ENCODE results near the gene MBD2.
"Not testable (repeated sequence)": the region's sequence is repeated elsewhere in the genome, so short reads cannot be mapped to it uniquely, and the experiment has no call there.

MBD2 gene

DNA sequence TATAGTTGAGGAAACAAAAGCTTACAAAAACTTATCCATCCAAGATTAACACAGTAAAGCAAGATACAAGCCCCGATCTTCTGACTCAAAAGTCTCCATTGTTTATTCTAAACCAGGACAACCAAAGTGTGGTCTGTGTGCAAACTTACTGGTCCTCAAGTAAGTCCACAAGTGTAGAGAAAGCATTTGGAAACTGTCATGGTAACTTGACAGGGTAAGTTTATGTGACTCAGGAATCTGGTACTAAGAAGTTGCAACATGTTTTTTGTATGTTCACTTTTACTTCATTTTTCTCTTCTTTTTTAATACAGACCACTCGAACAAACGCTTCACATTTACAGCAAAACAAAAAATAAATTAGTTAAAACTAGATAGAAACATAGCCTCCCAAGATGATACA, 9.4 kb downstream of the MBD2 start:
- no peak for DNase-seq (ENCODE audit: low read depth)
- no peak overlapping the region for H3K4me3 ChIP-seq (ENCODE audit: control insufficient read depth, low read depth, low read length)
- TF ChIP-seq, protein P1, sequence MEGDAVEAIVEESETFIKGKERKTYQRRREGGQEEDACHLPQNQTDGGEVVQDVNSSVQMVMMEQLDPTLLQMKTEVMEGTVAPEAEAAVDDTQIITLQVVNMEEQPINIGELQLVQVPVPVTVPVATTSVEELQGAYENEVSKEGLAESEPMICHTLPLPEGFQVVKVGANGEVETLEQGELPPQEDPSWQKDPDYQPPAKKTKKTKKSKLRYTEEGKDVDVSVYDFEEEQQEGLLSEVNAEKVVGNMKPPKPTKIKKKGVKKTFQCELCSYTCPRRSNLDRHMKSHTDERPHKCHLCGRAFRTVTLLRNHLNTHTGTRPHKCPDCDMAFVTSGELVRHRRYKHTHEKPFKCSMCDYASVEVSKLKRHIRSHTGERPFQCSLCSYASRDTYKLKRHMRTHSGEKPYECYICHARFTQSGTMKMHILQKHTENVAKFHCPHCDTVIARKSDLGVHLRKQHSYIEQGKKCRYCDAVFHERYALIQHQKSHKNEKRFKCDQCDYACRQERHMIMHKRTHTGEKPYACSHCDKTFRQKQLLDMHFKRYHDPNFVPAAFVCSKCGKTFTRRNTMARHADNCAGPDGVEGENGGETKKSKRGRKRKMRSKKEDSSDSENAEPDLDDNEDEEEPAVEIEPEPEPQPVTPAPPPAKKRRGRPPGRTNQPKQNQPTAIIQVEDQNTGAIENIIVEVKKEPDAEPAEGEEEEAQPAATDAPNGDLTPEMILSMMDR (IDR thresholded peaks at IDR 0.05; ENCODE audit: control insufficient read depth, insufficient read depth, low read depth, low read length, missing control alignments), result no peak

GRCh38 chr18:54210463-54210862, 14.0 kb downstream of the MBD2 start:
- no peak for DNase-seq (ENCODE audit: low read depth)
- TF ChIP-seq, protein P1 (IDR thresholded peaks at IDR 0.05; ENCODE audit: control insufficient read depth, insufficient read depth, low read depth, low read length, missing control alignments), result no peak
- H3K4me3 ChIP-seq (ENCODE audit: control insufficient read depth, low read depth, low read length), result no peak overlapping the region

DNA sequence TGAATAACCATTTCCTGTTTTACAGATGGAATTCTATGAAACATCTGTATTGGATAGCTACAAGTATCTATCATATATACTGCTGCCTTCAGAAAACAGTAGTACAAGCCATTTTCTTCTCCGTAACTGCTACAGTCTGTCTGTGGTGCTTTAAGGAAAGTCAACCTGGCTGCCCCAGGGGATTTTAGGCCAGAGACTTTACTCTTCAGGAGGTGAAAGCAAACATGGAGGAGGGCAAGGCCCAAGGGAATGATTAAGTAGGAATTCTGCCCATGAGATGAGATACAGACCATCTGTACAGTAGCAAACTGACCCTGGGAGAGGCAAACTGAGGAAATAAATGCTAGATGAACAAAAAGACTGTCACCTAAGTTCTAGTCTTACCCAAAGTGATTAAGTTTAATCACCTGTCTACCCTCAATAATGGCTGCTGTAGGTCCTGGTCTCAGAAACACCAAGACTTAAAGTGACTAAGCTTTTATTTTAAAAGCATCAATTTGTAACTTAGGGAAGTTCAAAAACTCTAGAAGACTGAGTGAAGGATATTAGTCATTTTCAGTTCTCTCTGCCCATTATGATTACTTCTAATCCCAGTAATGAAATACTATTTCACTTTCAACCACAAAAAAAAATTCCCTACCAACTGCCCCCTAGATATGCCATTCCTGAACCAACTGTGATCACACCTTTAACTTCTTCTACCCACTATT, 14.8 kb downstream of the MBD2 start:
- DNase-seq (ENCODE audit: low read depth), result no peak
- TF ChIP-seq, protein P1 (IDR thresholded peaks at IDR 0.05; ENCODE audit: control insufficient read depth, insufficient read depth, low read depth, low read length, missing control alignments), result no peak
- H3K4me3 ChIP-seq (ENCODE audit: control insufficient read depth, low read depth, low read length), result no peak overlapping the region

GRCh38 chr18:54206447-54206846, 18.0 kb downstream of the MBD2 start:
- TF ChIP-seq, protein P1 (IDR thresholded peaks at IDR 0.05; ENCODE audit: control insufficient read depth, insufficient read depth, low read depth, low read length, missing control alignments), result no peak
- DNase-seq (ENCODE audit: low read depth), result no peak
- no peak overlapping the region for H3K4me3 ChIP-seq (ENCODE audit: control insufficient read depth, low read depth, low read length)

GRCh38 chr18:54205959-54206358, 18.5 kb downstream of the MBD2 start:
- H3K4me3 ChIP-seq (ENCODE audit: control insufficient read depth, low read depth, low read length), result no peak overlapping the region
- no peak for DNase-seq (ENCODE audit: low read depth)
- TF ChIP-seq, protein P1 (IDR thresholded peaks at IDR 0.05; ENCODE audit: control insufficient read depth, insufficient read depth, low read depth, low read length, missing control alignments), result no peak

- H3K4me3 ChIP-seq (ENCODE audit: control insufficient read depth, low read depth, low read length); DNase-seq (ENCODE audit: low read depth): not testable (repeated sequence)
Measured at GRCh38 chr18:54205448-54205847, 19.0 kb downstream of the MBD2 start.

DNA sequence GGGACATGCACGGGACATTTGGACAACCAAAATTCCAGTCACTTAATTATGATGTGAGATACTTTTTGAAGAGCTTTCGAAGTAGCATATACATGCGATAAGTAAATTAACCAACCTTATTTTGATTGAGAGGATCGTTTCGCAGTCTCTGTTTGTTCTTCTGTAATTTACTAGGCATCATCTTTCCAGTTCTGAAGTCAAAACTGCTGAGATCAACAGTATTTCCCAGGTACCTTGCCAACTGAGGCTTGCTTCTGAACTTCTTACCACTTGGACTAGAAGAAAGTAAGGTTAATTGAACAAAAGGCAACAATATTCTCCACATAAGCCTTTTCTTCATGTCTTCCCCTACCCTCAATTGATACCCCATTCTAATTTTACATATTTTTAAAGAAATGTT, 19.6 kb downstream of the MBD2 start:
- TF ChIP-seq, protein P1 (IDR thresholded peaks at IDR 0.05; ENCODE audit: control insufficient read depth, insufficient read depth, low read depth, low read length, missing control alignments), result no peak
- DNase-seq (ENCODE audit: low read depth), result no peak
- no peak overlapping the region for H3K4me3 ChIP-seq (ENCODE audit: control insufficient read depth, low read depth, low read length)
